ENCODE measurements around the gene TAPBP. TPM values are rescaled to one million over a fixed set of nuclear protein-coding genes. Genes with fewer than 3 reads are reported as not detected.

TAPBP gene
- total RNA-seq, 2 donors from 2014 or later = 204 to 235 TPM

- DNase-seq = no peak
- peaks cover 4% of the 10 kb centered on the region for H3K36me3 ChIP-seq
- H3K9me3 ChIP-seq = no peaks in the 10 kb centered on the region
- peak overlapping the region; percentile 13 to 97 for H3K9ac ChIP-seq (ENCODE audit: low read depth in 2 of 2, low read length in 2 of 2)
- peak overlapping the region; percentile 34 for H3K27ac ChIP-seq
- no peak for TF ChIP-seq CTCF (IDR thresholded peaks at IDR 0.05)
- H3K4me1 ChIP-seq = peaks cover 43% of the 10 kb centered on the region
- H3K4me3 ChIP-seq = peak overlapping the region; percentile 90
- intact Hi-C loops (cut with DNase I) = no loop called here
- H3K27me3 ChIP-seq = no peaks in the 10 kb centered on the region
Observed at GRCh38 chr6:33273924-33274902, 39.7 kb downstream of the TAPBP start.

DNA sequence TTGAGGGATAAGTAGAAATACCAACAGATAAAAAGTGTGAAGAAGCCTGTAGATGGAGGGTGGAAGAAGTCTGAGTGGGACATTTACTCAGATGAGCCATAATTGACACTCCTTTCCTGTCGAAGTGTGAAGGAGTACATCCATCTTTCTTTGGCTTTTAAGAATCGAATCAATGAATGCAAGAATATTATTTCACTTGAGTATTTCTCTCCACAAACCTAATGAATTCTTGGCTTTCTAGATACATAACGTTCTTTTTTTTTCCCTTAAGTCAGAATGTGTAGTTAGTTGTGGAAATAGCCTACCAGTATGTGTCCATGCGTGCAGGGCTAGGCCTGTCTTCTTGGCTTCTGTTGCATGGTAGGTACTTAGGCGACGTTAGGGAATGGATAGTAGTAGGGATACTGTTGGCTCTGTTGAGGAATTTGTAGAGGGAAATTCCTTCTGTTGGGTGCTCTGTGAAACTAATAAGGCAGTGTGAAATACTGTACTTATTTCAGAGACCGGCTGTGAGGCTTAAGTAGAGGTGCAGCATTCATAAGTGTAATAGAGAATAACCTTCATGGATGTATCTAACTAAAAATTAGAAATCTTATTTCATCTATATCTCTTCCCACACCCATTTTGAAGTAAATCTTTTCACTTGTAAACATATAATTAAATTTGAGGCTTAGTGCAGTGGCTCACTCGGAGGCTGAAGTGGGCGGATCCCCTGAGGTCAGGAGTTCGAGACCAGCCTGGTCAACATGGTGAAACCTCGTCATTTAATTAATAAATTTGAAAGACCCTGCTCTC is 40.6 kb downstream of the TAPBP start:
- peak overlapping the region; percentile 84 for H3K27ac ChIP-seq
- no peaks in the 10 kb centered on the region for H3K27me3 ChIP-seq
- H3K36me3 ChIP-seq = peaks cover 4% of the 10 kb centered on the region
- intact Hi-C loops (cut with DNase I) = no loop called here
- DNase-seq = no peak
- no peak for TF ChIP-seq CTCF (IDR thresholded peaks at IDR 0.05)
- peak overlapping the region; percentile 76 to 97 for H3K9ac ChIP-seq (ENCODE audit: low read depth in 2 of 2, low read length in 2 of 2)
- H3K9me3 ChIP-seq = no peaks in the 10 kb centered on the region
- peak overlapping the region; percentile 90 for H3K4me3 ChIP-seq
- H3K4me1 ChIP-seq = peaks cover 43% of the 10 kb centered on the region

DNA sequence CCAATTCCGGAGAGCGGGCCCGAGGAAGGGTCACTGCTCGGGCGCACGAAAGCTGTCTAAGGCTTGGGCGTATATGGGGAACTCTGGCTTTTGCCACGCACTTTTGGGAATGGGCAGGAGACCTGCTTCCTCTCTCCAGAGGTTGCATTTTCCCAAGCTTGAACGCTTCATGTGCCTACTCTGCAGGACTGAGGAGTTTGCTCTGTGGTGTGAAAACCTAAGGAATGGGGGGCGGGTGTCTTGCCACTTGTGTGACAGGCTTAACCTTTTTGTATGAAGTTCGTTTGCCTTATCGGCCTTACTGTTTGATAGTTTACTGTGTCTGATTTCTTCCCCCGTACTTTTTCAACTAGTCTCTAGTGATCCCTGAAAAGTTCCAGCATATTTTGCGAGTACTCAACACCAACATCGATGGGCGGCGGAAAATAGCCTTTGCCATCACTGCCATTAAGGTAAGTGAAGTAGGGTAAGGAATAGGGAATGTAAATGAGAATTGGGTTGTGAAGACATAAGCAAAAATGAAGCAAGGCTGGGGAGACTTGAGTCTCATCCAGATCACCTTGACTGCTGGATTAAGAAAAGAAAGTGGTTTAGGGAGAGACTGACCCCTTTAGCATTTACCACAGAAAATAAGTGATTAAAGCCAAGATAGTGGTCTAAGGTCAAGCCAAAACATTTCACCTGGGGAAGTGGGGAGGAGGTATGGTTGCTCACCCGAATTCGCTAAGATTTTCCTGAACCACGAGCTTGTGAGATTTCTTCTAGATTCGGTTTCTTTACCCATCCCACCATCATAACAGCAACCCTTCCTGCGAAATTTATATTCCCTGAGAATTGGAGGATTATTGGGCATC is 41.4 kb downstream of the TAPBP start:
- no peak for DNase-seq
- Histone ChIP-seq H3K4me3 (peak overlapping the region; percentile 90), H3K27ac (peak overlapping the region; percentile 84), H3K27me3 (no peaks in the 10 kb centered on the region), H3K9me3 (no peaks in the 10 kb centered on the region), H3K9ac (ENCODE audit: low read depth in 2 of 2, low read length in 2 of 2) (peak overlapping the region; percentile 76 to 97), H3K36me3 (peaks cover 4% of the 10 kb centered on the region), H3K4me1 (peaks cover 43% of the 10 kb centered on the region)
- no peak for TF ChIP-seq CTCF (IDR thresholded peaks at IDR 0.05)
- intact Hi-C loops (cut with DNase I) = no loop called here

DNA sequence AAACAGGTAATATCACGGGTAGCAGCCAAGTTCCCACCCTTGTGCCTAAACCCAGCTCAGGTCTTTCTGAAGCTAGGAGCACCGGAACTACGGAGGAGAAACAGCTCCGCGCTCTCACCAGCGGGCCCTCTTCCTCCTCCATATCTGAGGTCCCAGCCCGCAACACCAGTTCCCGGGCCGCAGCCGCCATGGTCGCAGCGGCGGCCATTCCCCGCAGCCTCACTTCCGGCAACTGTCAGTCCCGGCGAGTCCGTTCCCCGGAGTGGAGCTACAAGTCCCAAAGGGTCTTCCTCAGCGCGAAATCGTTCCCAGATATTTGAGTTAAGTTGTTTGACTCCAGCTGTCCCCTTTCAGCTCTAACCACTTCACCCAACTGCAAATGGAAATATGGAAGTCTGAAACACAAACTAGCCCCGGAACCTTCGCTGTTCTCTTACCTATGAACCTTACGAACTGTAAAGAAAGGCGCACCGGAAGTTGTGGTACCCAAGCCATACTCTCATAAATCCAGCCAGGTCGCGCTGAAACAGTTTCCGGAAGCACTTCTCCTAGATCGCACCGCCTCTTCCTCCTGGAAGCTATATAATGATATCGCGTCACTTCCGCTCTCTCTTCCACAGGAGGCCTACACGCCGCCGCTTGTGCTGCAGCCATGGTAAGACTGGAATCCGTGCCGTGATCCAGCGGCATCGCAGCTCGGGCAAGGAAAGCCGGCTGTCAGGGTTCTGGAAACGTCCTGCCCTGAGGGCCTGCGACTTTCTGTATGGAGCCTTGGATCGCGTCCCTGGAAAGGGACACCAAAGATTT is 42.2 kb downstream of the TAPBP start, which contains the start of the genes RPS18 and VPS52:
Gene RPS18, plus strand, starts transcription at position 608 of the 807 bp plus-strand sequence. Its CDS starts 45 bp downstream, at position 653.
Gene VPS52, minus strand, starts transcription at position 409 of the 807 bp plus-strand sequence. Its CDS starts 201 bp downstream, at position 208.
- Histone ChIP-seq H3K4me1 (peaks cover 42% of the 10 kb centered on the region), H3K9ac (ENCODE audit: low read depth in 2 of 2, low read length in 2 of 2) (peak within 1 kb of the TSS; percentile 95 to 97), H3K27ac (peak within 1 kb of the TSS; percentile 84), H3K9me3 (no peaks in the 10 kb centered on the region), H3K27me3 (no peaks in the 10 kb centered on the region), H3K36me3 (peaks cover 12% of the 10 kb centered on the region), H3K4me3 (peak within 1 kb of the TSS; percentile 90)
- DNase-seq = peak; percentile 95
- intact Hi-C loops (cut with DNase I) = no loop called here
- no peak for TF ChIP-seq CTCF (IDR thresholded peaks at IDR 0.05)
